Activated CD8-positive, alpha-beta memory T cell treated with anti-CD3 and anti-CD28 coated beads, Interleukin-2, amount 50 U/mL, for 24 hours (primary cell): Measurements from ENCODE around the gene SNX12.

Source experiments
- DNase-seq: peaks from one replicate; pipeline ENCODE4 v3.0.0-alpha.2; 2020; ENCODE audit errors: extremely low read depth

SNX12 gene

DNA sequence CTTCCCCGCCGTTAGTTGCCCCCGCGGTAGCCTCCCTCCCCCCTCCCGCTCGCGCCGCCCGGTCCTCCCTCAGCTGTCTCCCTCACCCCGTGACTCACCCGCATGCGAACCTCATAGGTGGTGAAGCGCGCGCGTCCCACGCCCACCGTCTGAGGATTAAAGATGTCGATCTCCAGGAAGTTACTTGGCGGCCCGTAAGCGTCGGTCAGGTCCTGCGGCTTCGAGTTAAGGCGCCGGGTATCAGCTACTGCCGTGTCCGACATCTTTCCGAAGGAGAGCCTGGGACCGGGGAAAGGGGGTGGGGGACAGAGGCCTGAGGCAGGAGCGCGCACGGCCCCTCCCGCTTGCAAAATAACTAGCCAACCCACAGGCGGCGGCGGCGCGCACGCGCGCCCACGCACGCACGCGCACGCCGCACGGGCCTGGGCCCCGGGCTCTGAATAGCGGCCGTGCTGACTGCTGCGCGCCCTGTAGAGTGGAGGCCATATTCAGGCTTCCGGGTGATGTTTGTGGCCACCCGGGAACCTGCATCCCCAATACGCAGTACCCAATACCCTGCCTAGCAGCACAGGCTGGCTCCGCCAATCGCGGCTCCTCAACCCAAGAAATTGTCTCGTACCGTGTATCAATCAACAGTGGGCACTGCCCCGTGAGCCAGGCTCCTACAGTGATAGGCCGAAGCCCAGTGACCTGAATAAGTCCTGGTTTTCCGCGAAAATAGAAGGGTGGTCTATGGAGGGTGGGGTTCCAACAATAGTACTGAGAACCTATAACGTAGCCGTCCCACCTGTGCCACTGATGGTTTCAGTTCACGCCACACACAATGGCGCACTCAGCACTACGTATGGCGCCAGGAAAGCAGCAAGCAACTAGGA, at the start of gene SNX12:
TSS of gene SNX12 (minus strand) at position 291 of the 875 bp plus-strand sequence. CDS start at position 263, 28 bp downstream.
- peak; percentile 64 for DNase-seq

DNA sequence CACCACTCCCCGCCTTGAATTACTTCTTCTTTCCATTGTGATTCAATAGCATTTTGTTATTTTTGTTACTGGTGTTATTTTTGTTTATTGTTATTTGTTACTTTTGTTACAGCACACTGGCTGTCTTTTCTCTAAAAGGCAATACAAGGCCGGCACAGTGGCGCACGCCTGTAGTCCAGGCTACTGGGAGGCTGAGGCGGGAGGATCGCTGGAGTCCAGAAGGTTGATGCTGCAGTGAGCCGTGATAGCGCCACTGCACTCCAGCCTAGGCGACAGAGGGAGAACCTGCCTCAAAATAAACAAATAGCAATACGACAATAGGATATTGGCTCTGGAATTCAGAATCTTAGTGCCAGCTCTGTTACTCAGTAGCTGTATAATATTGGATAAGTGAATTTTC, 49.2 kb upstream of the SNX12 start:
- DNase-seq: no peak

DNA sequence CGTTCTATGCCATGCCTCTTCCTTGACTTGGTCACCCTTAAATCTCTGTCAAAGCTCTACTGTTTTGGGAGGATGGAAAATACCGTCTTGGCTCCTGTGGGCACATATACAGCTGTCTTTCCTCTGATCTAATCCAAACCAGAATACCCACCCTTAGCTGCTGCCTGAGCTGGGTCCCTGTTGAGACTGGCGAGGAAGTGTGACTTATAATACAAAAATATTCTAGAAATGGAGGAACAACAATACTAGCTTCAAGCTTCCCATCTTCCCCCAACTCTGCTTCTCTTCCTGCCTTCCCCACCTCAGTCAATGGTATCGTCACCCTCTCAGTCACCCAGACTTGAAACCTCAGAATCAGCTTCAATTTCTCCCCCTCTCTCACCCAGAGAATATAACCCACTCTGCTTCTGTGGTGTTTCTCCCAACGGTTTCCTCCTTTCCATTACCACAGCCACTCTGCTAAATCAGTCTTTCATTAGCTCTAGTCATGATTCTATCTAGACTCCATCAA, 43.8 kb upstream of the SNX12 start:
- DNase-seq: no peak

DNA sequence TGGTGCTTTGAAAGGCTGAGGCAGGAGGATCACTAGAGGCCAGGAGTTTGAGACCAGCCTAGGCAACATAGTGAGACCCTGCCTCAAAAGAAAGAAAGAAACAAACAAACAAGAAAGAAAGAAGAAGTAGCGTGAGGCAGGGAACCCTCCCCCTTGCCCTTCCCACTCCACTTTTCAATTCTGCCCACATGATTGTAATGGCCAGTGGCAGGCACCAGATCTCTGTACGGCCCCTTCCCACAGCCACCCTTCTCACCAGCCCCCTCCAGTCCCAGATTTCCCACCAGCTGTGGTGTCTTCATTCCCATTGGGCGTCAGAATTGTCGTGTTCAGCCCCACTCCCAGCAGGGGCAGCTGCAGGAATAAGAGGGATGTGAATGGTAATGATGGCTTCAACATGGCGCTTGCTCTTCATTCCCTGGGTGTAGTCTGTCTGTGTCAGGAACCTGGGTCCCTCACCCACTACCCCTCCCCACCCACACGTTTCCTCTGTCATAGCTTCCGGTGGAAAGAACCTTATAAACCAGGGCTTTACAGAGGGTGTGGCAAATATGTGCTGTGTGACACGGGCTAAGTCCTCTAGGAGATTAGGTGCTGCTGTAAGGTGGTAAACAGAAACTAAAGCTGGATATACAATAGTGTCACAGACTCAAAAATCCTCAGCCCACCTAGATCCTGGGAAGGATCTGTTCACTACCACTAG, 43.2 kb upstream of the SNX12 start, which contains the start of gene IL2RG:
TSS of gene IL2RG (minus strand) at position 437 of the 703 bp plus-strand sequence. CDS start at position 399, 38 bp downstream.
- DNase-seq: peak; percentile 60

DNA sequence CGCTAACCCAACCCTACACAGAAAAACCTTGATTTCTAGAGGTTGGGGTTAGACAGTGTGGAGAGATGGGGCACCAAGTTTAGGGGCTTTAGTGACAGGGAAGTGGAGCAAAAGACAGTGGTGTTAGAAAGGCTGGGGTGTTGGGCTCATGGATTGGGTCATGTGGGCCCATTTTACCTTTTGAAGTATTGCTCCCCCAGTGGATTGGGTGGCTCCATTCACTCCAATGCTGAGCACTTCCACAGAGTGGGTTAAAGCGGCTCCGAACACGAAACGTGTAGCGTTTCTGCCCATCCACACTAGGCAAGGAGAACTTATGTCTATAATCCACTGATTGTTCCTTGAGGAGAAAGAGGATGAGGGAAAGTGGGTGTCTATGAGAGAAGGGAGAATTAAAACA, 40.9 kb upstream of the SNX12 start:
- no peak for DNase-seq

DNA sequence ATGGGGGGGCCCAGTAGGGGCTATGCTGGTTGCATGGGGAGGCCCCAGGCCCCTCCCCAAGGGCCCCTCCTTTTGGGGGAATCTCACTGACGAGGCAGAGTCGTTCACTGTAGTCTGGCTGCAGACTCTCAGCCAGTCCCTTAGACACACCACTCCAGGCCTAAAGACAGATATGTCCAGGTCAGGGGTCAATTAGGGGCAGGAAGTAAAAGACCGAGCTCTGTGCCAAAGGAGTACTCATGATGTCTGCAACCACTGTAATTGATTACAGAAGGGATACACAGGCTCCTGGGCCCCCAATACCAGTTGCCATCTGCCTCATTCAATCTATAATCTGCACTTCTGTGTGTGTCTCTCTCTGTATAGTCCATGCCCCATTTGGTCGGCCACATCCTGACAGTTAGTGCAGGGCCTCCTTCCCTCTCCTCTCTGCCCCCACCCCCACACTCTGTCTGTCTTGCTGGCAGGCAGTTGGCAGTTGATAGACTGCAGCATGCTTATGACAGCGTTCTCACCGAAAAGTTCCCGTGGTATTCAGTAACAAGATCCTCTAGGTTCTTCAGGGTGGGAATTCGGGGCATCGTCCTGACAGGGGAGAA, 39.7 kb upstream of the SNX12 start:
- DNase-seq: no peak

DNA sequence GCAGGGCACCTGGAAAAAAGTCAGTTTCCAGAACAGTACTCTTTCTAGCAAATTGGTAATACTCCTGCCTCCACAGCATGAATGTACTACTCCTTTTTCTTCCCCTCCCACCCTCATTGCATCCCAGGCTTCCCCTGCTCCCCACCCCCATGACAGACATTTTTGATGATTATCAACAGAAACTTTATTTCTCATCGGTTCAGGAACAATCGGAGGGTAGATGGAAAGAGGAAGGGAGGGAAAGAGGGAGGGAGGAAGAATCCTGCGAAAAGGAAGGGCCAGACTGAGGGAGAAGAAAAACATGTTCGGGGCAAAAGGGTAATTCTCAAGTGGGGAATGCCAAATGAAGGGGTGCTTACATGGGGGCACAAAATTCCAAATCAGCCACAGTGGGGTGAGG, 39.1 kb upstream of the SNX12 start:
- no peak for DNase-seq

DNA sequence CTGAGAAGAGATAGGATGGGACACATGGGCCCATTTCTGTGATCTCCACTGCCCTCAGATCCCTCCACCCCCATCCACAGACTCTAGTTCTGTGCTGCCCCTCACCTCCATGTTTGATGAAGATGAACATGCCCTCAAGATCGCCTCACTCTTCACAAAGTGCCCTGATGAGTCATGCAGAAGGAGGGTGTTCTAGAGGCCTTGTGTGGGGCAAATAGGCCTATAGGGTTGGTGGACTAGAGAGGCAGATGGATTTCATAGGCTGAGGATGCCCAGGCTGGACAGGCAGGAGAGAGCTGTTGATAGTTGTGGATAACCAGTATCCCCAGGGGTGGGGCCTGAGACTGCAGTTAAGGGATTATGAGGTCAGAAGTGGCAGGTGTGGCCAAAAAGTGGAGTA, 38.3 kb upstream of the SNX12 start, which contains the start of gene CXorf65:
TSS of gene CXorf65 (minus strand) at position 314 of the 400 bp plus-strand sequence. CDS start at position 130, 184 bp downstream.
- no peak for DNase-seq

DNA sequence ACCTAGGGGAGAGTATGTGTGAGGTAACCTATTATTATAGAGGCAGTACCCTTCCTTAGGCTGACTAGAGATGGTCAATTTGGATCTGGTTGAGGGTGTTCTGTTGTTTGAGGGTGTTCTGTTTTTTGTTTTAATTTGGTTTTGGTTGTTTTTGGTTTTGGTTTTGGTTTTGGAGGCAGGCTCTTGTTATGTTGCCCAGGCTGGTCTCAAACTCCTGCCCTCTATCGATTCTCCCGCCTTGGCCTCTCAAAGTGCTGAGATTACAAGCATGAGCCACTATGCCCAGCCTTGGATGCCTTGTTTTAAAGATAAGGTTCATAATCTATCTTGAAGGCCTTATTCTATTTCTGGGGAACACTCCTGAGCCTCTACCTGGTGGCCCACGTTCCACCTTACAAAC, 37.5 kb upstream of the SNX12 start:
- no peak for DNase-seq

DNA sequence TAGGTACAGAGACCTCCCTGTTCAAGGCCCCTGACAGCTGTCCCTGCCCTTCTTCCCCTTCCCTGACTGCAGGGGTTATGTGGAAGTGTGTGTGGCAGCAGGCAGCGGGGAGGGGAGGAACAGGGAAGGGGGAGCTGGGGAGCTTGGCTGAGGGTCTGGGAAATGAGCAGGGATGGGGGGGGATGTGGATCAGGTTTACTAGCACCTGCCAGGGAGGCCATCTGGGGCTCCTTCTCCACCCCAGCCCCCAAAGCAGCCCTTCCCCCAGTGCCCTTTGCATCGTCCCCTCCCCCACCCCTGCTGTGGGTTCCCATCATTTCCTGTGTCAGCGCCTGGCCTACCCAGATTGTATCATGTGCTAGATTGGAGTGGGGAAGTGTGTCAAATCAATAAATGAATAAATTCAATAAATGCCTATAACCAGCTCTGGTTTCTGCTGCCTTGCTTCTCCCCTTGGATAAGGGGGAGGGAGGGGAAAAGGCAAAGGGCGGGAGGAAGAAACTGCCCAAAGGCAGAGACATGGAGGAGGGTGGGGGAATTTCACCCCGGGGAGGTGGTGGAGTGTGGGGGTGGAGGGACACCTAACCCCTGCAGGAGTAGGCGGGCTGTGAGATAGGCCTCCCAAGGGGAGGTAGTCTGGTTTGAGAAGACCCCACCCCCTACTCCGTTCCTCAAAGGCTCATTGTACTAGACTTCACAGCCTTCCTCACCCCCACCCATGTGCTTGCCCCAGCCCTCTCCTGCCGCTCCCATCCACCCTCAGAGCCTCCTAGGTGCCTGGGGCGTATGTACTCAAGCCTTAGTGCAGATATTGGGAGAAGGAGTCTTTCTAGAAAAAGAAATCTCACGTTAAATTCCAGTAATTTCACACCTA, 35.2 kb upstream of the SNX12 start:
- no peak for DNase-seq

DNA sequence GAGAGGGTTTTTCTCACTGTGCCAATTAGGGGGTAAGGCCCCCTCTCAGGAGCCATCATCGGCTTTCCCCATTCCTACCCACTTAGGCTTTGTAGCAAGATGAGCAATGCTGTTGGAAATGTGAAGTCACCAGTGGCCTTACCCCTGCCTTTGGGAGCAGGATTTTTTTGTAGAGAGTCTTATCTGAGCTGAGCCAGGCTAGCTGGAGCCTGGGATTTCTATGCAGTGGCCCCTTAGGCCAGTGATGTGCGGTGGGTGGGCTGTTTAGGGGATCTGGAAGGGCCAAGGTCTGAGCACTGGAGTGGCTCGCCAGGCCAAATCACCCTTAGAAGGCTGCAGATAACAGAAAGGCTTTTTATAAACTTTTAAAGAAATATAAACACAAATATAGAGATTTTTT, 34.2 kb upstream of the SNX12 start:
- no peak for DNase-seq

DNA sequence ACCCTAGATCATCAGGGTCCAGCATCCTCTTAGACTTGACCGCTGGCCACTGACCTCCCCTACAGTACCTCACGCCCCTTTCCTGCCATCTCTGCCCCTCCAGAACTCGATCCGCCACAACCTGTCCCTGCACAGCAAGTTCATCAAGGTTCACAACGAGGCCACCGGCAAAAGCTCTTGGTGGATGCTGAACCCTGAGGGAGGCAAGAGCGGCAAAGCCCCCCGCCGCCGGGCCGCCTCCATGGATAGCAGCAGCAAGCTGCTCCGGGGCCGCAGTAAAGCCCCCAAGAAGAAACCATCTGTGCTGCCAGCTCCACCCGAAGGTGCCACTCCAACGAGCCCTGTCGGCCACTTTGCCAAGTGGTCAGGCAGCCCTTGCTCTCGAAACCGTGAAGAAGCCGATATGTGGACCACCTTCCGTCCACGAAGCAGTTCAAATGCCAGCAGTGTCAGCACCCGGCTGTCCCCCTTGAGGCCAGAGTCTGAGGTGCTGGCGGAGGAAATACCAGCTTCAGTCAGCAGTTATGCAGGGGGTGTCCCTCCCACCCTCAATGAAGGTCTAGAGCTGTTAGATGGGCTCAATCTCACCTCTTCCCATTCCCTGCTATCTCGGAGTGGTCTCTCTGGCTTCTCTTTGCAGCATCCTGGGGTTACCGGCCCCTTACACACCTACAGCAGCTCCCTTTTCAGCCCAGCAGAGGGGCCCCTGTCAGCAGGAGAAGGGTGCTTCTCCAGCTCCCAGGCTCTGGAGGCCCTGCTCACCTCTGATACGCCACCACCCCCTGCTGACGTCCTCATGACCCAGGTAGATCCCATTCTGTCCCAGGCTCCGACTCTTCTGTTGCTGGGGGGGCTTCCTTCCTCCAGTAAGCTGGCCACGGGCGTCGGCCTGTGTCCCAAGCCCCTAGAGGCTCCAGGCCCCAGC, 32.7 kb upstream of the SNX12 start:
- DNase-seq: no peak

DNA sequence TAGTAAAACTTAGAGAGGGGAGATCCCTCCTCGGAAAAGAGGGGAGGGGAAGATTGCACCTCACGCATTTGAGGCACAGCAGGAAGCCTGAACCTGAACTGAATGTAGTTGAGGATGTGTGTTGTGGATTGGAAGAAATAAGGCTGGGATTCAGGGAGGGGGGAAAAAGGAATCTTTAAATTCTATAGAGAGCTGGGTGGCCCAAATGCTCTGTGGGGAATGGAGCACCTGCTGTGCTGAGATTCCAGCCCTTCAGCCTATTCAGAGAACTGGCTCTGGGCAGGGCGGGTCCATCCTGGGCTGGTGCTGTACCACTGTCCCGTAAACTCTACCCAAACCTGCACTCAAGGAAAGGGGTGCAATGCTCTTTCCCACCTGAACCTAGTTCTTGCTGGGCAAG, 31.6 kb upstream of the SNX12 start:
- no peak for DNase-seq

DNA sequence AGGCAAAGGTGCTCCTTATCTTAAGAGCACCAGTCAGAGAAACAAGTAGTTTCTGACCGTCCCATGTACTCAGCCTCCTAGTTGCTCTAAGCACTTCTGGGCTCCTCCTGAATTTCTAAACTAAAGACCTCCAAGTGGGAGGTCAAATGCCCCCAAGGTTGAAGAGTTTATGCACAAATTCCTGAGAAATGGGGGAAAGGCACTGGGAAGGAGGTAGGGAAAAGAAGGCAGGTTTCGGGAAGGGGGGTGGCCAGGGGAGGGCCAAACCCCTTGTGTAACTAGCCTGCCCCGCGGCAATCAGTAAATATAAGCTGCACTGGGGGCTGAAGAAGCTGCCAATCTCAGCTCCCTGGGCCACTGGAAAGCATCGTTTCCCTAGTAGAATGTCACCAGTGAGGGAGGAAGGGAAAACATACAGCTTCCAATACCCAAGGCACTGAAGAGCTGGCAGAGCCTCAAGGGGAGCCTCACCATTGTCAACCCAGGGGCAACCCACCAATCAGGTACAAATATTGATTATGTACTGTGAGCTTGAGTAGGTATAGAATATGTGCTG, 30.9 kb upstream of the SNX12 start:
- DNase-seq: no peak

DNA sequence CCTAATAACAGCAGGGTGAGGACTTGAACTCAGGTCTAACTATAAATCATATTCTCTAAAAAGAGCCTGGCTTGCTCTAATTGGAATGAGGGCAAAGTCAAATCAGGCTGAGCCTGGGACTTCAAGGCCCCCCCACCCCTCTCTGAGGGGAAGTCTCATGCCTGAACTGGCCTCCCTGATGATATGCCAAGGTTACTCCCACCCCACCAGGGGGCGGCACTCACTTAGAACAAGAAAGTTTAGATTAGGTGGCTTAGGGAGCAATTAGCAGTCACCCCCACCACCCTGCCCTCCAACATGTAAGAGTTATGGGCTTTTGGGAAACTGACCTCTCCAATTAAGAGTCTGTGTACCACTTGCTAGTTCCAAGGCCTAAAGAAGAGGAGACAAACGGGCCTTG, 30.2 kb upstream of the SNX12 start:
- DNase-seq: no peak

DNA sequence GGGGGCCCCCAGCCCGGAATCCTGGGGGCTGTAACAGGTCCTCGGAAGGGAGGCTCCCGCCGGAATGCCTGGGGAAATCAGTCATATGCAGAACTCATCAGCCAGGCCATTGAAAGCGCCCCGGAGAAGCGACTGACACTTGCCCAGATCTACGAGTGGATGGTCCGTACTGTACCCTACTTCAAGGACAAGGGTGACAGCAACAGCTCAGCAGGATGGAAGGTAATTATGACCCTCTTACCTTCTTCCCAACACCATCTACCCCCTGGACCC, 28.6 kb upstream of the SNX12 start:
- no peak for DNase-seq

DNA sequence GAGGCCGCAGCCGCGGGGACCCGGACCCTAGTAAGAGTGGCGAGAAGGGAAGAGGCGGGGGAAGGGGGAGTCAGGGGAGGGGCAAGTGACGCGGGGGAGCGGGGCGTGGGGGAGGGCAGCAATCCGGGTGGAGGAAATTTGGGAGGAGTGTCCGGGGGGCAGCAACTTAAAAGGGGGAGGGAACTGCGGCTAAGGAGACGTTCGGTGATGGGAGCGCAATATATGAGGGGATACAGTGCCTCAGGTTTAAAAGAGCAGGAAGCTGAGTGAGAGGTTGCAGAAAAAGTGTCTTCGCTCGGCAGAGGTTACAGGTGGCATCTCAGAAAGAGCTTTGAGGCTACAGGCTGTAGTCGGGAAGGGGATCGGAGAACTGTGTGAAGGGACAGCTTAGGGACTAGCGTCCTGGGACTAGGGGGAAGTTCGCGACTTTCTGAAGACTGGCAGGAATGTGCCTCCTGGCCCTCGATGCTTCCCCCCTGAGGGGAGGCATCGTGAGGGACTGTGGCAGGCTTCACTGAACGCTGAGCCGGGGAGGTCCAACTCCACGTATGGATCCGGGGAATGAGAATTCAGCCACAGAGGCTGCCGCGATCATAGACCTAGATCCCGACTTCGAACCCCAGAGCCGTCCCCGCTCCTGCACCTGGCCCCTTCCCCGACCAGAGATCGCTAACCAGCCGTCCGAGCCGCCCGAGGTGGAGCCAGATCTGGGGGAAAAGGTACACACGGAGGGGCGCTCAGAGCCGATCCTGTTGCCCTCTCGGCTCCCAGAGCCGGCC, 28.0 kb upstream of the SNX12 start:
- no peak for DNase-seq

DNA sequence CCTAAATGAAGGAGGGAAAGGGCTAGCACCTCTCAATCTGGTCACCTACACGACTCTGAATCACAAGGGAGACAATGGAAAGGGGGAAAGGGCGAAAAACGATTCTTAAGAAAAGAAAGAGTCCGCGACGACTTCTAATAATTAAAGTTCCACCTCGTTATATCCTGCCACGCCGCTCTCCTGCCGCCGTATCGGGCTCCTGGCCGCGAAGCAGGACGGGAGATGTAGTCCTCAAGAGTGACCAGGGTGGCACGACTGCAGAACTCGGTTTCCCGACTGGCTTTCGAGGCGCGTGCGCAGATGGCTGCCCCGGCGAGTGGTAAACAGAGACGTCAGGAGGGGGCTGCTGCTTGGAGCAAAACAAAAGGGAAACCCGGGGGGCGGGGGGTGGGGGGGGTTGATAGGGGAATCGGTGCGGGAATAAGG, 27.4 kb upstream of the SNX12 start, which contains the start of gene FOXO4:
TSS of gene FOXO4 (plus strand) at position 297 of the 426 bp plus-strand sequence. CDS start 678 bp downstream, outside the sequence.
- DNase-seq: peak; percentile 59

DNA sequence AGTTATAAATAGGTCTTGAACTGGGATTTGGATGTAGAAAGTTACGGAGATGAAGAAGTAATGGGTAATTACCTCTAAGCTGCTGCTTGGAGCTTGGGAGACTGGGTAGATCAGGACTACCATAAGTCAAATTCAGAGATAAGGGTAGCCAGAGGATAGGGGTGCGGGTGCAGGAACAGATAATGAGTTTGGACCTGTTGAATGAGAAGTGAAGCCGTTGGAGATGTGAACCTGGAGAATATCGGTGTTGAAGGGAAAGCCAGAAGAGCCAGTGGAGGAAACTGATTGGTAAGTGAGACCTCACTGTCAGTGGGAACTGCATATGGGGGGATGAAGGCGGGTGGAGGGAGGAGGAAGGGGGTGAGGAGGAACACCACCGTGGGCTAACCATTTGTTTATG, 26.9 kb upstream of the SNX12 start:
- DNase-seq: no peak
